GM19397 (cell line): ENCODE data around the gene CD59.
"Not testable (repeated sequence)": the region's sequence is repeated elsewhere in the genome, so short reads cannot be mapped to it uniquely, and the experiment has no call there.

Source experiments
- ATAC-seq: cut with Tn5 transposase; IDR thresholded peaks from one replicate; pipeline ENCODE4 v1.9.1; 2021; ENCODE audit warnings: mild to moderate bottlenecking, moderate library complexity; ENCODE audit not compliant: unreplicated experiment

Gene CD59

GRCh38 chr11:33716243-33716642 lies 20.0 kb downstream of the CD59 start:
- no peak for ATAC-seq

- no peak for ATAC-seq
These were observed 22.3 kb downstream of the CD59 start for GRCh38 chr11:33713856-33714398.

GRCh38 chr11:33713151-33713855 lies 22.9 kb downstream of the CD59 start:
- no peak for ATAC-seq

GRCh38 chr11:33712436-33712835 lies 23.8 kb downstream of the CD59 start:
- ATAC-seq, result no peak

- no peak for ATAC-seq
These were observed 26.8 kb downstream of the CD59 start for GRCh38 chr11:33709466-33709865.

GRCh38 chr11:33708985-33709384 lies 27.2 kb downstream of the CD59 start:
- ATAC-seq, result no peak

- not testable (repeated sequence) for ATAC-seq
These were observed 28.4 kb downstream of the CD59 start for GRCh38 chr11:33707831-33708230.

- no peak for ATAC-seq
These were observed 29.3 kb downstream of the CD59 start for GRCh38 chr11:33706966-33707365.

GRCh38 chr11:33706546-33706945 lies 29.7 kb downstream of the CD59 start:
- no peak for ATAC-seq

GRCh38 chr11:33704240-33705002 lies 31.8 kb downstream of the CD59 start:
- ATAC-seq, result no peak

GRCh38 chr11:33703788-33704187 lies 32.4 kb downstream of the CD59 start:
- ATAC-seq, result no peak

- ATAC-seq, result no peak
These were observed 33.0 kb downstream of the CD59 start for GRCh38 chr11:33703234-33703633.

- ATAC-seq, result no peak
These were observed 34.7 kb downstream of the CD59 start for GRCh38 chr11:33701302-33702230.

GRCh38 chr11:33700502-33701271 lies 35.5 kb downstream of the CD59 start, which contains the start of gene C11orf91:
Gene C11orf91 (minus strand): TSS chr11:33700826. CDS start chr11:33700740, 86 bp downstream.
- peak; percentile 94 for ATAC-seq

GRCh38 chr11:33700063-33700501 lies 36.1 kb downstream of the CD59 start:
- ATAC-seq, result no peak

GRCh38 chr11:33699515-33700062 lies 36.6 kb downstream of the CD59 start:
- no peak for ATAC-seq

GRCh38 chr11:33698921-33699320 lies 37.3 kb downstream of the CD59 start:
- no peak for ATAC-seq

GRCh38 chr11:33697997-33698396 lies 38.2 kb downstream of the CD59 start:
- no peak for ATAC-seq

GRCh38 chr11:33696931-33697638 lies 39.1 kb downstream of the CD59 start:
- ATAC-seq, result no peak
